K562 (cell line): ENCODE data around the gene TOMM6. TPM values are rescaled to one million over a fixed set of nuclear protein-coding genes. Genes with fewer than 3 reads are reported as not detected.

Experiments used
- ATF7 ChIP-seq: fragments of 450-650 bp; IDR thresholded peaks from 2 replicates; pipeline ENCODE4 v1.7.1; 2014; ENCODE audit warnings: mild to moderate bottlenecking, moderate library complexity
- CAMTA2 ChIP-seq: fragments of 250-450 bp; sonication (Bioruptor Pico); conservative IDR thresholded peaks from 2 replicates; pipeline ENCODE4 v1.5.1; 2022
- CHAMP1 ChIP-seq: fragments of 450-650 bp; IDR thresholded peaks from 2 replicates; pipeline ENCODE4 v1.6.1; 2016; ENCODE audit warnings: mild to moderate bottlenecking
- GABPB1 ChIP-seq: sonication (generic); formaldehyde crosslinking; IDR thresholded peaks from 2 replicates; pipeline ENCODE4 v1.8.0; 2022; ENCODE audit warnings: mild to moderate bottlenecking, missing genetic modification reagents
- GATA2 ChIP-seq: sonication (generic); formaldehyde crosslinking; IDR thresholded peaks from 2 replicates; pipeline ENCODE4 v1.4.0; 2020; ENCODE audit warnings: mild to moderate bottlenecking, missing genetic modification reagents
- LARP7 ChIP-seq: fragments of 450-650 bp; IDR thresholded peaks from 2 replicates; pipeline ENCODE4 v1.6.1; 2016
- PHB2 ChIP-seq: fragments of 450-650 bp; IDR thresholded peaks from 2 replicates; pipeline ENCODE4 v1.6.1; 2017; ENCODE audit warnings: low read depth
- TEAD2 ChIP-seq: fragments of 450-650 bp; IDR thresholded peaks from 2 replicates; pipeline ENCODE4 v1.6.1; 2016; ENCODE audit warnings: missing genetic modification characterization, control low read depth, missing compliant biosample characterization
- TSHZ1 ChIP-seq: fragments of 250-450 bp; sonication (Bioruptor Pico); IDR thresholded peaks from 2 replicates; pipeline ENCODE4 v1.4.0; 2020; ENCODE audit warnings: mild to moderate bottlenecking, moderate library complexity
- ZNF584 ChIP-seq: fragments of 200-800 bp; sonication (Bioruptor generic); IDR thresholded peaks from 2 replicates; pipeline ENCODE4 v1.6.1; 2016; ENCODE audit warnings: low read depth, mild to moderate bottlenecking, missing genetic modification characterization, missing compliant biosample characterization
- polyA plus RNA-seq, 8 experiments: library from polyadenylated mRNA; depleted of rRNA in 4 of 8; stranded (reverse) in 5 of 8; unstranded in 3 of 8; fragments of >200 nt; fragmentation: Nextera tagmentation in 2 of 8; fragmentation: Illumina TruSeq in 1 of 8; extraction: Ambion mirVana in 2 of 8; extraction: Trizol in 1 of 8; gene quantifications; 2 replicates each; pipeline versions ENCODE4 v1.2.1 to v1.2.3, GENCODE V29; 2011 to 2014; ENCODE audit warnings: inconsistent platforms in 1 of 8, missing spikeins in 1 of 8
- total RNA-seq, 7 experiments: library from RNA; depleted of rRNA in 6 of 7; stranded (reverse); fragments of >200 nt in 6 of 7; fragmentation: Illumina TruSeq in 2 of 7; extraction: Trizol in 2 of 7; gene quantifications; 2 replicates each; pipeline versions ENCODE4 v1.2.1 to v1.2.3, GENCODE V29; 2011 to 2021; ENCODE audit warnings: low replicate concordance in 1 of 7
- TF ChIP-seq, protein P1 (sequence below): fragments of 450-650 bp; IDR thresholded peaks from 2 replicates; pipeline ENCODE4 v1.6.1; 2018; ENCODE audit not compliant: partially characterized antibody

TOMM6 gene
- total and polyA plus RNA-seq, 9 of the 15 experiments (the other 6 are each of a cell fraction or from before 2014, with no cell fraction given) = 380 to 2,097 (median 1,065) TPM

- TF ChIP-seq TSHZ1 (no peak), GATA2 (CRISPR knock-in tag) (no peak), LARP7 (no peak), CHAMP1 (no peak), TEAD2 (tag) (no peak), GABPB1 (no peak; the same call in 1 of the 2 replicates), PHB2 (no peak), CAMTA2 (CRISPR knock-in tag) (no peak), ATF7 (no peak), ZNF584 (no peak)
- TF ChIP-seq, protein P1, sequence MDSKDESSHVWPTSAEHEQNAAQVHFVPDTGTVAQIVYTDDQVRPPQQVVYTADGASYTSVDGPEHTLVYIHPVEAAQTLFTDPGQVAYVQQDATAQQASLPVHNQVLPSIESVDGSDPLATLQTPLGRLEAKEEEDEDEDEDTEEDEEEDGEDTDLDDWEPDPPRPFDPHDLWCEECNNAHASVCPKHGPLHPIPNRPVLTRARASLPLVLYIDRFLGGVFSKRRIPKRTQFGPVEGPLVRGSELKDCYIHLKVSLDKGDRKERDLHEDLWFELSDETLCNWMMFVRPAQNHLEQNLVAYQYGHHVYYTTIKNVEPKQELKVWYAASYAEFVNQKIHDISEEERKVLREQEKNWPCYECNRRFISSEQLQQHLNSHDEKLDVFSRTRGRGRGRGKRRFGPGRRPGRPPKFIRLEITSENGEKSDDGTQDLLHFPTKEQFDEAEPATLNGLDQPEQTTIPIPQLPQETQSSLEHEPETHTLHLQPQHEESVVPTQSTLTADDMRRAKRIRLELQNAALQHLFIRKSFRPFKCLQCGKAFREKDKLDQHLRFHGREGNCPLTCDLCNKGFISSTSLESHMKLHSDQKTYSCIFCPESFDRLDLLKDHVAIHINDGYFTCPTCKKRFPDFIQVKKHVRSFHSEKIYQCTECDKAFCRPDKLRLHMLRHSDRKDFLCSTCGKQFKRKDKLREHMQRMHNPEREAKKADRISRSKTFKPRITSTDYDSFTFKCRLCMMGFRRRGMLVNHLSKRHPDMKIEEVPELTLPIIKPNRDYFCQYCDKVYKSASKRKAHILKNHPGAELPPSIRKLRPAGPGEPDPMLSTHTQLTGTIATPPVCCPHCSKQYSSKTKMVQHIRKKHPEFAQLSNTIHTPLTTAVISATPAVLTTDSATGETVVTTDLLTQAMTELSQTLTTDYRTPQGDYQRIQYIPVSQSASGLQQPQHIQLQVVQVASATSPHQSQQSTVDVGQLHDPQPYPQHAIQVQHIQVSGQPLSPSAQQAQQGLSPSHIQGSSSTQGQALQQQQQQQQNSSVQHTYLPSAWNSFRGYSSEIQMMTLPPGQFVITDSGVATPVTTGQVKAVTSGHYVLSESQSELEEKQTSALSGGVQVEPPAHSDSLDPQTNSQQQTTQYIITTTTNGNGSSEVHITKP = peak; percentile 64
Observed at GRCh38 chr6:41786451-41787218, 859 bp upstream of the TOMM6 start (continued).
